MCF 10A (cell line): ENCODE results near the gene LBHD2. TPM values are rescaled to one million over a fixed set of nuclear protein-coding genes. Genes with fewer than 3 reads are reported as not detected.
A peak's percentile ranks its signal among the peaks of the same experiment; 100 is the strongest.

ENCODE experiments used
- BruUV-seq: library from RNA; stranded (reverse); fragments of 400-500 nt; replicated peaks from 2 replicates; lab custom pipeline; 2021; lab: Mats Ljungman, UMichigan
- CTCF ChIA-PET: fragments of 300-600 bp; sonication (Branson Sonifier 250); formaldehyde crosslinking; extraction: SDS; loops from one replicate; lab custom pipeline; 2021; ENCODE audit warnings: antibody characterized with exemption, inconsistent platforms; lab: Yijun Ruan, JAX
- POLR2A ChIA-PET: fragments of 300-600, 350-650 bp; sonication (Branson Sonifier 250); formaldehyde crosslinking; extraction: SDS; loops from one replicate; lab custom pipeline; 2020; ENCODE audit warnings: antibody characterized with exemption, inconsistent platforms; lab: Yijun Ruan, JAX
- DNase-seq: peaks from one replicate; pipeline ENCODE4 v3.0.0-alpha.2; 2018; ENCODE audit not compliant: unreplicated experiment
- H3K27ac Mint-ChIP-seq: one replicate; pipeline ENCODE4 v1.8.0; 2022; ENCODE audit warnings: mild to moderate bottlenecking, low read depth, mixed read lengths; ENCODE audit not compliant: unreplicated experiment
- H3K27me3 Mint-ChIP-seq: one replicate; pipeline ENCODE4 v1.8.0; 2022; ENCODE audit warnings: mixed read lengths; ENCODE audit not compliant: insufficient read depth, unreplicated experiment
- H3K36me3 Mint-ChIP-seq: one replicate; pipeline ENCODE4 v1.8.0; 2022; ENCODE audit warnings: mild to moderate bottlenecking, moderate library complexity, mixed read lengths; ENCODE audit not compliant: insufficient read depth, unreplicated experiment
- H3K4me1 Mint-ChIP-seq: one replicate; pipeline ENCODE4 v1.8.0; 2022; ENCODE audit warnings: mixed read lengths; ENCODE audit not compliant: insufficient read depth, unreplicated experiment
- H3K4me3 Mint-ChIP-seq: one replicate; pipeline ENCODE4 v1.8.0; 2022; ENCODE audit warnings: mild to moderate bottlenecking, moderate library complexity, mixed read lengths; ENCODE audit not compliant: unreplicated experiment
- H3K9me3 Mint-ChIP-seq: one replicate; pipeline ENCODE4 v1.8.0; 2022; ENCODE audit warnings: mixed read lengths; ENCODE audit not compliant: unreplicated experiment
- CTCF ChIP-seq: fragments of 200-600 bp; IDR thresholded peaks from one replicate; pipeline ENCODE4 v1.8.0; 2022; ENCODE audit warnings: antibody characterized with exemption, mild to moderate bottlenecking; ENCODE audit not compliant: unreplicated experiment
- intact Hi-C: fragments of 100-400 bp; cut with micrococcal nuclease; formaldehyde crosslinking; loops from 2 replicates; pipeline ENCODE4 v1.14.1; 2022
- total RNA-seq: library from RNA; stranded (reverse); gene quantifications from 2 replicates; pipeline ENCODE4 v1.2.3, GENCODE V29; 2022

The LBHD2 gene
- total RNA-seq, 1 experiment from 2014 or later, result not detected

- Mint-ChIP-seq H3K4me1 (peaks cover 22% of the 10 kb centered on the region), H3K36me3 (peaks cover 11% of the 10 kb centered on the region), H3K27ac (peak overlapping the region; percentile 62), H3K27me3 (peaks cover 4% of the 10 kb centered on the region), H3K9me3 (no peaks in the 10 kb centered on the region), H3K4me3 (peak overlapping the region; percentile 35)
- CTCF ChIA-PET, result interaction anchor here (0.6 to 2.0 kb wide), 7 partner anchors 9 to 145 kb away, joined by 3 to 12 read pairs (median 3); no protein-coding TSS in a partner anchor
- BruUV-seq, result TSS peak; percentile 16
- peak; percentile 83 for DNase-seq
- POLR2A ChIA-PET, result interaction anchor here (0.6 to 1.7 kb wide), 10 partner anchors 8 to 322 kb away, joined by 3 to 10 read pairs (median 4); partner anchors contain the start of gene MARK3
- no peak for TF ChIP-seq CTCF
- intact Hi-C loops, result no loop called here
Measured at GRCh38 chr14:103136388-103137271, 52.6 kb downstream of the LBHD2 start.

- POLR2A ChIA-PET, result interaction anchor here (0.6 to 1.7 kb wide), 7 partner anchors 8 to 321 kb away, joined by 3 to 10 read pairs (median 4); no protein-coding TSS in a partner anchor
- H3K27ac Mint-ChIP-seq, result no peak overlapping the region
Measured at GRCh38 chr14:103137689-103138300, 53.8 kb downstream of the LBHD2 start.

GRCh38 chr14:103138301-103139131, 54.5 kb downstream of the LBHD2 start:
- Mint-ChIP-seq H3K9me3 (no peaks in the 10 kb centered on the region), H3K4me1 (peaks cover 24% of the 10 kb centered on the region), H3K27ac (no peak overlapping the region), H3K27me3 (peaks cover 19% of the 10 kb centered on the region), H3K4me3 (no peak overlapping the region), H3K36me3 (peaks cover 11% of the 10 kb centered on the region)
- BruUV-seq, result no TSS peak
- CTCF ChIA-PET, result interaction anchor here (2.0 kb wide), 1 partner anchor 34 kb away, joined by 12 read pairs; no protein-coding TSS in a partner anchor
- no peak for TF ChIP-seq CTCF
- DNase-seq, result no peak
- intact Hi-C loops, result no loop called here
- POLR2A ChIA-PET, result interaction anchor here (0.6 kb wide), 1 partner anchor 122 kb away, joined by 3 read pairs; no protein-coding TSS in a partner anchor

More at GRCh38 chr14:103137689-103138300, 53.8 kb downstream of the LBHD2 start:
- no peak for DNase-seq
- Mint-ChIP-seq H3K4me1 (peaks cover 22% of the 10 kb centered on the region), H3K9me3 (no peaks in the 10 kb centered on the region), H3K27me3 (peaks cover 16% of the 10 kb centered on the region), H3K36me3 (peaks cover 11% of the 10 kb centered on the region), H3K4me3 (no peak overlapping the region)
- TF ChIP-seq CTCF, result no peak
- CTCF ChIA-PET, result interaction anchor here (0.5 to 2.0 kb wide), 6 partner anchors 9 to 144 kb away, joined by 3 to 12 read pairs (median 4); no protein-coding TSS in a partner anchor
- BruUV-seq, result no TSS peak
- intact Hi-C loops, result no loop called here
